Neural progenitor cell (in vitro differentiated cells): ENCODE data around the gene SLC7A6OS.

Source experiments
- EZH2 ChIP-seq: fragments of 200-600 bp; sonication (generic); IDR thresholded peaks from 2 replicates; pipeline ENCODE4 v1.6.1; 2017; ENCODE audit warnings: antibody characterized with exemption, mild to moderate bottlenecking, moderate library complexity
- TF ChIP-seq, protein P1 (sequence below): fragments of 200-600 bp; sonication (generic); IDR thresholded peaks from 2 replicates; pipeline ENCODE4 v1.5.1; 2017; ENCODE audit warnings: antibody characterized with exemption, mild to moderate bottlenecking

GRCh38 chr16:68249371-68249770, 61.4 kb downstream of the SLC7A6OS start:
- TF ChIP-seq, protein P1, sequence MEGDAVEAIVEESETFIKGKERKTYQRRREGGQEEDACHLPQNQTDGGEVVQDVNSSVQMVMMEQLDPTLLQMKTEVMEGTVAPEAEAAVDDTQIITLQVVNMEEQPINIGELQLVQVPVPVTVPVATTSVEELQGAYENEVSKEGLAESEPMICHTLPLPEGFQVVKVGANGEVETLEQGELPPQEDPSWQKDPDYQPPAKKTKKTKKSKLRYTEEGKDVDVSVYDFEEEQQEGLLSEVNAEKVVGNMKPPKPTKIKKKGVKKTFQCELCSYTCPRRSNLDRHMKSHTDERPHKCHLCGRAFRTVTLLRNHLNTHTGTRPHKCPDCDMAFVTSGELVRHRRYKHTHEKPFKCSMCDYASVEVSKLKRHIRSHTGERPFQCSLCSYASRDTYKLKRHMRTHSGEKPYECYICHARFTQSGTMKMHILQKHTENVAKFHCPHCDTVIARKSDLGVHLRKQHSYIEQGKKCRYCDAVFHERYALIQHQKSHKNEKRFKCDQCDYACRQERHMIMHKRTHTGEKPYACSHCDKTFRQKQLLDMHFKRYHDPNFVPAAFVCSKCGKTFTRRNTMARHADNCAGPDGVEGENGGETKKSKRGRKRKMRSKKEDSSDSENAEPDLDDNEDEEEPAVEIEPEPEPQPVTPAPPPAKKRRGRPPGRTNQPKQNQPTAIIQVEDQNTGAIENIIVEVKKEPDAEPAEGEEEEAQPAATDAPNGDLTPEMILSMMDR: no peak
- no peak for TF ChIP-seq EZH2
